ENCODE data around the gene PHF5A.
A peak's percentile ranks its signal among the peaks of the same experiment; 100 is the strongest.

Gene PHF5A

GRCh38 chr22:41501209-41501608 is 32.7 kb upstream of the PHF5A start:
- H3K4me3 ChIP-seq (ENCODE audit: low read depth, low read length): no peak overlapping the region
- TF ChIP-seq, protein P1, sequence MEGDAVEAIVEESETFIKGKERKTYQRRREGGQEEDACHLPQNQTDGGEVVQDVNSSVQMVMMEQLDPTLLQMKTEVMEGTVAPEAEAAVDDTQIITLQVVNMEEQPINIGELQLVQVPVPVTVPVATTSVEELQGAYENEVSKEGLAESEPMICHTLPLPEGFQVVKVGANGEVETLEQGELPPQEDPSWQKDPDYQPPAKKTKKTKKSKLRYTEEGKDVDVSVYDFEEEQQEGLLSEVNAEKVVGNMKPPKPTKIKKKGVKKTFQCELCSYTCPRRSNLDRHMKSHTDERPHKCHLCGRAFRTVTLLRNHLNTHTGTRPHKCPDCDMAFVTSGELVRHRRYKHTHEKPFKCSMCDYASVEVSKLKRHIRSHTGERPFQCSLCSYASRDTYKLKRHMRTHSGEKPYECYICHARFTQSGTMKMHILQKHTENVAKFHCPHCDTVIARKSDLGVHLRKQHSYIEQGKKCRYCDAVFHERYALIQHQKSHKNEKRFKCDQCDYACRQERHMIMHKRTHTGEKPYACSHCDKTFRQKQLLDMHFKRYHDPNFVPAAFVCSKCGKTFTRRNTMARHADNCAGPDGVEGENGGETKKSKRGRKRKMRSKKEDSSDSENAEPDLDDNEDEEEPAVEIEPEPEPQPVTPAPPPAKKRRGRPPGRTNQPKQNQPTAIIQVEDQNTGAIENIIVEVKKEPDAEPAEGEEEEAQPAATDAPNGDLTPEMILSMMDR (IDR thresholded peaks at IDR 0.05; ENCODE audit: low read depth, low read length, missing control alignments): peak; percentile 62
- no peak for DNase-seq (ENCODE audit: low read depth)

- no peak for DNase-seq (ENCODE audit: low read depth)
- H3K4me3 ChIP-seq (ENCODE audit: low read depth, low read length): no peak overlapping the region
- TF ChIP-seq, protein P1 (IDR thresholded peaks at IDR 0.05; ENCODE audit: low read depth, low read length, missing control alignments): peak; percentile 6
These were observed 31.8 kb upstream of the PHF5A start for GRCh38 chr22:41500303-41500702.

DNA sequence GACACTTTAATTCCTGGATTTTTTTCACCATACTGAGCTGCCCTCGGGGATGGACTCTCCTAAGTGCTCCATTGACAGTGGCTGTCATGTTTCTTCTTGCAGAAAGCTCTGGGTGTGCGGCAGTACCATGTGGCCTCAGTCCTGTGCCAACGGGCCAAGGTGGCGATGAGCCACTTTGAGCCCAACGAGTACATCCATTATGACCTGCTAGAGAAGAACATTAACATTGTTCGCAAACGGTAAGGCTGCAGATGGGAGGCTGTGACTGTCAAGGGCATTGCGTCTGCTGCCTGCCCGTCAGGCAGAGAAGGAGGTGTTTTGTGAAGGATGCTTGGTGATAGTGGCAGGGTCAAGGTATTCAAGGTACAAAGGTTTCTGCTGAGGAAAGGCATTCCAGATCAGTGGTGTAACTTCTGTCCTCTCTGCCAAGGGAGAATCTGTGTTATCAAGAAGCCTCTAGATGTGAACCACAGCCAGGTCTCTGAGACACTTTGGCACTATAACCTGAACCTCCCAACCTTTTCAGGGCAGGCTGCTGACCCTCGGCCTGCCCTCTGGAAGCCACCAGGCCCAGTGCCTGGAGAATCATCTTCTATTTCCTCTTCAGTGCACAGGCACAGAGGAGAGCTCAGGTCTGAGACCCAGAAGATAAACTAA is 31.3 kb upstream of the PHF5A start:
- TF ChIP-seq, protein P1 (IDR thresholded peaks at IDR 0.05; ENCODE audit: low read depth, low read length, missing control alignments): no peak
- DNase-seq (ENCODE audit: low read depth): no peak
- no peak overlapping the region for H3K4me3 ChIP-seq (ENCODE audit: low read depth, low read length)

- DNase-seq (ENCODE audit: low read depth): no peak
These were observed 29.9 kb upstream of the PHF5A start for GRCh38 chr22:41498303-41498835.

DNA sequence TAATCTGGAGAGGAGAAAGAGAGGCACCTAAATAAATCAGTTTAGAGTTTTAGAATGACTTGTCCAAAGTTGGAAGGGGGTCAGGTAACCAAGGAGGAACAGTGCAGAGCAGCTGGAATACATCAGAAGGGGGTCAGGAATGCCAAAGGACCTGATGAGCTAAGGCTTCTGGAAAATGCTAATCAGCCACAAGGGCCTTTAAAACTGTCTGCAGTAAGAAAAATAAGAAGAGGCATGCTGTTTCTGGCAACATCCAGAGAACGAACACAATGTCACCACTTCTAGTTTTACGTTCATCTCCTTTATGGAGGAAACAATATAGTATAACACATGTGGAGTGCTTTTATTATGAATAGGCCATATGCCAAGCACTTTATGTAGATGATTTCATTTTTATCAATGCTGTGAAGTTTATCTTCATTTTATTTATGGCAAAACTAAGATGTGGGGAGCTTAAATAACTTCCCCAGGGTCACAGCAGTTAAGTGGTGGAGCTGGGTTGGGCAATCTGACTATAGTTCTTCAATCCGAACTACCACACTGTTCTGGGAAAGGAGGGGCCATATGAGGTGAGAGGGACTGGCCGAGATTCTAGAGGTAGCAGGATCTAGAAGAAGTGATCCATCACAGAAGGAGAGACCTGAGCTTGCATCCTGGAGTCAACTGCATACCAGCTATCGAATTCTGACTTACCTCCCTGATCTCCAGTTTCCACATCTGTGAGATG is 23.0 kb upstream of the PHF5A start:
- DNase-seq (ENCODE audit: low read depth): no peak
- no peak overlapping the region for H3K4me3 ChIP-seq (ENCODE audit: low read depth, low read length)
- TF ChIP-seq, protein P1 (IDR thresholded peaks at IDR 0.05; ENCODE audit: low read depth, low read length, missing control alignments): no peak

More at GRCh38 chr22:41498303-41498835, 29.9 kb upstream of the PHF5A start:
- H3K4me3 ChIP-seq (ENCODE audit: low read depth, low read length): no peak overlapping the region
- TF ChIP-seq, protein P1 (IDR thresholded peaks at IDR 0.05; ENCODE audit: low read depth, low read length, missing control alignments): no peak

DNA sequence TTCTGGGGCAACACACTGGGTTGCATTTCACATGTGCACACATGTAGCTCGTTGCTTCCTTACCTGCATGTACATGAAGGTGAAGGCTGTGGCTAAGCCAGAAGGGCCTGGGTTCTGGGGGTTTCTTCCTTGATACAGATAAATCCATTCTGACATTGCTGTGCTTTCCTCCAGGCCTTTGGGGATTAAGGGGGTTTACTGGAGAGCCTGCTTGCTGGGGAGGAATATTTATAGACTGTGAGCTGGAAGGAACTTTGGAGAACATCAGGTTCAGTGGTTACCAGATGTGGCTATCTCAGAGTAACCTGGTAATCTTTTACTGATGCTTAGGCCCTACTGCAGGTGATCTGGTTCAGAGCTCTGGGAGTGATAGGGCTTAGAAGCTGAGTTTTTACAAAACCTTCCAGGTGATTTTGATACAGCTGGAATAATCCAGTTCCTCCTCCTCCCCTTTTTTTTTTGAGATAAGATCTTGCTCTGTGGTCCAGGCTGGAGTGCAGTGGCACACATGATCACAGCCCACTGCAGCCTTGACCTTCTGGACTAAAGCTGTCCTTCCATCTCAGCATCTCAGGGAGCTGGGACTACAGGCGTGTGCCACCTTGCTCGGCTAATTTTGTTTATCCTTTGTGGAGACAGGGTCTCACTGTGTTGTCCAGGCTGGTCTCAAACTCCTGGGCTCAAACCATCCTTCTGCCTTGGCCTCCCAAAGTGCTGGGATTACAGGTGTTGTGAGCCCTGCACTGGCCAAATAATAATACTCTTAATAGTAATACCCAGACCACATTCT is 20.3 kb upstream of the PHF5A start:
- DNase-seq (ENCODE audit: low read depth): no peak
- TF ChIP-seq, protein P1 (IDR thresholded peaks at IDR 0.05; ENCODE audit: low read depth, low read length, missing control alignments): no peak
- no peak overlapping the region for H3K4me3 ChIP-seq (ENCODE audit: low read depth, low read length)

All from GM12864 (cell line).